Right kidney (tissue), 1 donor: ENCODE data around the gene CDH4.

Experiments
- DNase-seq: peaks from one replicate; pipeline ENCODE4 v3.0.0-alpha.2; 2016

CDH4 gene

GRCh38 chr20:61284752-61285151, 32.7 kb downstream of the CDH4 start:
- DNase-seq: no peak

- no peak for DNase-seq
Observed at GRCh38 chr20:61285152-61285645, 33.1 kb downstream of the CDH4 start.

- DNase-seq: no peak
Observed at GRCh38 chr20:61285691-61286090, 33.6 kb downstream of the CDH4 start.

GRCh38 chr20:61287583-61288275, 35.7 kb downstream of the CDH4 start:
- DNase-seq: no peak

- DNase-seq: no peak
Observed at GRCh38 chr20:61288331-61288784, 36.3 kb downstream of the CDH4 start.

GRCh38 chr20:61289166-61289565, 37.1 kb downstream of the CDH4 start:
- DNase-seq: no peak

GRCh38 chr20:61290721-61291120, 38.7 kb downstream of the CDH4 start:
- no peak for DNase-seq

- no peak for DNase-seq
Observed at GRCh38 chr20:61291166-61291829, 39.2 kb downstream of the CDH4 start.

- no peak for DNase-seq
Observed at GRCh38 chr20:61292391-61292790, 40.3 kb downstream of the CDH4 start.

GRCh38 chr20:61292821-61293612, 41.0 kb downstream of the CDH4 start:
- no peak for DNase-seq

GRCh38 chr20:61293951-61294350, 41.9 kb downstream of the CDH4 start:
- DNase-seq: no peak

- DNase-seq: no peak
Observed at GRCh38 chr20:61295249-61295648, 43.2 kb downstream of the CDH4 start.

GRCh38 chr20:61295682-61296628, 43.9 kb downstream of the CDH4 start:
- DNase-seq: no peak

- DNase-seq: no peak
Observed at GRCh38 chr20:61296629-61297019, 44.6 kb downstream of the CDH4 start.

- DNase-seq: no peak
Observed at GRCh38 chr20:61297491-61297890, 45.4 kb downstream of the CDH4 start.

GRCh38 chr20:61297986-61298385, 45.9 kb downstream of the CDH4 start:
- DNase-seq: no peak

- DNase-seq: no peak
Observed at GRCh38 chr20:61298661-61299060, 46.6 kb downstream of the CDH4 start.

GRCh38 chr20:61299104-61299503, 47.0 kb downstream of the CDH4 start:
- no peak for DNase-seq

GRCh38 chr20:61299618-61300017, 47.6 kb downstream of the CDH4 start:
- DNase-seq: peak; percentile 40

- DNase-seq: peak; percentile 18
Observed at GRCh38 chr20:61300293-61300692, 48.2 kb downstream of the CDH4 start.

- peak; percentile 29 for DNase-seq
Observed at GRCh38 chr20:61300709-61301108, 48.6 kb downstream of the CDH4 start.
